Dendritic cell treated with granulocyte-macrophage colony-stimulating factor and Interleukin-4, amounts not matched to agents 40 ng/mL and 50 ng/mL, for 4 days (primary cell): ENCODE measurements around the gene CST8.

Source experiments
- H3K27ac Mint-ChIP-seq: one replicate; pipeline ENCODE4 v1.8.0; 2022; ENCODE audit warnings: mild to moderate bottlenecking, mixed read lengths
- H3K27me3 Mint-ChIP-seq: one replicate; pipeline ENCODE4 v1.8.0; 2022; ENCODE audit warnings: mild to moderate bottlenecking, mixed read lengths
- H3K36me3 Mint-ChIP-seq: one replicate; pipeline ENCODE4 v1.8.0; 2022; ENCODE audit warnings: low read depth, mixed read lengths
- H3K4me1 Mint-ChIP-seq: one replicate; pipeline ENCODE4 v1.8.0; 2022; ENCODE audit warnings: low read depth, mixed read lengths
- H3K4me3 Mint-ChIP-seq: one replicate; pipeline ENCODE4 v1.8.0; 2022; ENCODE audit warnings: mild to moderate bottlenecking, moderate library complexity, mixed read lengths
- H3K9me3 Mint-ChIP-seq: one replicate; pipeline ENCODE4 v1.8.0; 2022; ENCODE audit warnings: mixed read lengths
- intact Hi-C: fragments of 100-400 bp; cut with micrococcal nuclease; formaldehyde crosslinking; loops from one replicate; pipeline ENCODE4 v1.15.0; 2022

The CST8 gene

DNA sequence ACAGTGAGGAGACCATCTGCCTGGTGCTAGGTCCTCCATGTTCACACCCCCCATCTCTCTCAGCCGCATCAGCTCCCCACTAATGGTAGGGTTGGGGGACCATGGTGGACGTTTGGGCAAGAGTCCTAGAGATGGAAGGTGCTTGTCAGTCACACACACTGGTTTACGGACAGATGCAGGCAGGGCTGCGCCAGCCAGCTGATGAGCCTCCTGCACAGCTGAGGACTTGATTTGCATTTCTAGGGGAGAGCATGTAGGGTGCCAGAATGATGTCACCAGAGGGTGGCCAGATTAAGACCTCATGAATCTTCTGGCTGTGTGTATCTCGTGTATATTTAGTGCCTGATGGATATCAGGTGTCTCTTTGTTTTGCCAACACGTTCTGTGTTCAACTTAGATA, 28.6 kb downstream of the CST8 start:
- H3K4me3 Mint-ChIP-seq: no peak overlapping the region
- H3K27ac Mint-ChIP-seq: no peak overlapping the region
- H3K27me3 Mint-ChIP-seq: peaks cover 3% of the 10 kb centered on the region
- no peaks in the 10 kb centered on the region for H3K36me3 Mint-ChIP-seq
- intact Hi-C loops: no loop called here
- no peaks in the 10 kb centered on the region for H3K9me3 Mint-ChIP-seq
- H3K4me1 Mint-ChIP-seq: no peaks in the 10 kb centered on the region

DNA sequence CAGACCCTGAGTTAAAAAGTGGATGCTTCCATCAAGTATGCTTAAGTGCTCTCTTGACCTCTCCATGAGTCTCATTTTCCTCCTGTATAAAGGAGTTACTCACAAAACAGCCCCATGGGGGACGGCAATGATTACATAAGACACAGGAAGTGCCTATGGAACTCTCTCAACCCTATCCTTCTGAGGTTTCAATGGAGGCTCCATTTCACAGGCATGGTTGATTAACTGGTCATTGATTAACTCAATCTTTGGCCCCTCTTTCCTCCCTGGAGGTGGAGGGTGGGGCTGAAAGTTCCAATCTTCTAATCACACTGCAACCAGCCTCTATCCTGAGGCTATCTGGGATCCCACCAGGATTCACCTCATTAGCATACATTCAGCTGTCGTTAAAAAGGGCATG, 29.3 kb downstream of the CST8 start:
- intact Hi-C loops: no loop called here
- Mint-ChIP-seq H3K27ac (no peak overlapping the region), H3K4me1 (no peaks in the 10 kb centered on the region), H3K36me3 (no peaks in the 10 kb centered on the region), H3K4me3 (no peak overlapping the region), H3K9me3 (no peaks in the 10 kb centered on the region), H3K27me3 (peaks cover 3% of the 10 kb centered on the region)

DNA sequence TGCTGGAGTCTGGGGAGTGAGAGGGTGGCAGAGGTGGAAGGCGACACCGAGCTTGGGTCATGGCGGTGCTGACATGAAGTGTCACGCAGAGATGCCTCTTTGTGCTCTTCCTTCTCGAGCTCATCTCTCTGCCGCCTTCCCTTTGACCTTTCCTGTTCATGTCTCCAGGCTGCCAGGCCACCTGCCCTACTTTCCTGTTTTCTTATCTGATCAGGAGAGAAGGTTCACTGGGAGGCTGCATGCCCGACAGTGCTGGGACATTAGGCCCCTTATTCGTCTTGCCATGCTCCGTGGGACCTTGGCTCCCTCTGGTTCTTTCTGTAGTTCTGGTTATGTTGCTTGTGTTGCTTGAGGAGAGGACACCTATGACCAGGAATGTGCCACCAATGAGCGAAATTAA, 33.2 kb downstream of the CST8 start:
- H3K36me3 Mint-ChIP-seq: no peaks in the 10 kb centered on the region
- intact Hi-C loops: no loop called here
- peaks cover 13% of the 10 kb centered on the region for H3K9me3 Mint-ChIP-seq
- no peak overlapping the region for H3K27ac Mint-ChIP-seq
- H3K4me3 Mint-ChIP-seq: no peak overlapping the region
- no peaks in the 10 kb centered on the region for H3K4me1 Mint-ChIP-seq
- H3K27me3 Mint-ChIP-seq: peaks cover 6% of the 10 kb centered on the region

GRCh38 chr20:23526850-23527249, 35.9 kb downstream of the CST8 start:
- no peak overlapping the region for H3K27ac Mint-ChIP-seq
- H3K9me3 Mint-ChIP-seq: peaks cover 17% of the 10 kb centered on the region
- H3K4me3 Mint-ChIP-seq: no peak overlapping the region
- H3K4me1 Mint-ChIP-seq: peaks cover 8% of the 10 kb centered on the region
- peaks cover 3% of the 10 kb centered on the region for H3K27me3 Mint-ChIP-seq
- intact Hi-C loops: no loop called here
- no peaks in the 10 kb centered on the region for H3K36me3 Mint-ChIP-seq

GRCh38 chr20:23528867-23529431, 38.0 kb downstream of the CST8 start:
- peaks cover 17% of the 10 kb centered on the region for H3K9me3 Mint-ChIP-seq
- H3K4me1 Mint-ChIP-seq: peaks cover 8% of the 10 kb centered on the region
- H3K36me3 Mint-ChIP-seq: no peaks in the 10 kb centered on the region
- H3K4me3 Mint-ChIP-seq: no peak overlapping the region
- intact Hi-C loops: no loop called here
- H3K27ac Mint-ChIP-seq: no peak overlapping the region
- peaks cover 6% of the 10 kb centered on the region for H3K27me3 Mint-ChIP-seq

GRCh38 chr20:23530937-23531567, 40.1 kb downstream of the CST8 start:
- H3K27me3 Mint-ChIP-seq: peaks cover 6% of the 10 kb centered on the region
- intact Hi-C loops: no loop called here
- peaks cover 8% of the 10 kb centered on the region for H3K4me1 Mint-ChIP-seq
- no peaks in the 10 kb centered on the region for H3K36me3 Mint-ChIP-seq
- H3K27ac Mint-ChIP-seq: no peak overlapping the region
- no peak overlapping the region for H3K4me3 Mint-ChIP-seq
- peaks cover 17% of the 10 kb centered on the region for H3K9me3 Mint-ChIP-seq

DNA sequence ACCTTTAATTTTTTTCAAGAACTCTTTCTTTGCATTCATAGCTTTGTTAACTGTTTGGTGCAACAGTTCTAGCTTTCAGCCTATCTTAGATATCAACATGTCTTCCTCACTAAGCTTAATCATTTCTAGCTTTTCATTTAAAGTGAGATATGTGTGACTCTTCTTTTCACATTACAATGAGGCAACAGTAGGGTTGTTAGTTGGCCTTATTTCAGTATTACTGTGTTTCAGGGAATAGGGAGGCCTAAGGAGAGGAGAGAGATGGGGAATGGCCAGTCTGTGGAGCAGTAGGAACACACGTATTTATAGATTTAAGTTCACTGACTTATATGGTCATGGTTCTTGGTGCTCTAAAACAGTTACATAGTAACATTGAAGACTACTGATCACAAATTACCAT, 41.6 kb downstream of the CST8 start:
- Mint-ChIP-seq H3K9me3 (peaks cover 17% of the 10 kb centered on the region), H3K27me3 (peaks cover 5% of the 10 kb centered on the region), H3K4me3 (no peak overlapping the region), H3K4me1 (peaks cover 19% of the 10 kb centered on the region), H3K27ac (no peak overlapping the region), H3K36me3 (no peaks in the 10 kb centered on the region)
- intact Hi-C loops: no loop called here

GRCh38 chr20:23533161-23533560, 42.2 kb downstream of the CST8 start:
- peaks cover 14% of the 10 kb centered on the region for H3K9me3 Mint-ChIP-seq
- peaks cover 5% of the 10 kb centered on the region for H3K27me3 Mint-ChIP-seq
- no peak overlapping the region for H3K27ac Mint-ChIP-seq
- intact Hi-C loops: no loop called here
- peaks cover 19% of the 10 kb centered on the region for H3K4me1 Mint-ChIP-seq
- H3K36me3 Mint-ChIP-seq: no peaks in the 10 kb centered on the region
- no peak overlapping the region for H3K4me3 Mint-ChIP-seq

GRCh38 chr20:23534801-23535593, 44.1 kb downstream of the CST8 start:
- H3K27me3 Mint-ChIP-seq: peaks cover 10% of the 10 kb centered on the region
- H3K4me1 Mint-ChIP-seq: peaks cover 19% of the 10 kb centered on the region
- intact Hi-C loops: no loop called here
- no peaks in the 10 kb centered on the region for H3K9me3 Mint-ChIP-seq
- no peaks in the 10 kb centered on the region for H3K36me3 Mint-ChIP-seq
- no peak overlapping the region for H3K4me3 Mint-ChIP-seq
- peak overlapping the region; percentile 45 for H3K27ac Mint-ChIP-seq

GRCh38 chr20:23536328-23536974, 45.5 kb downstream of the CST8 start:
- Mint-ChIP-seq H3K27me3 (peaks cover 10% of the 10 kb centered on the region), H3K9me3 (no peaks in the 10 kb centered on the region), H3K27ac (no peak overlapping the region), H3K4me1 (peaks cover 22% of the 10 kb centered on the region), H3K36me3 (no peaks in the 10 kb centered on the region), H3K4me3 (no peak overlapping the region)
- intact Hi-C loops: no loop called here

- Mint-ChIP-seq H3K27me3 (peaks cover 10% of the 10 kb centered on the region), H3K9me3 (no peaks in the 10 kb centered on the region), H3K27ac (no peak overlapping the region), H3K4me3 (no peak overlapping the region), H3K4me1 (peaks cover 25% of the 10 kb centered on the region), H3K36me3 (no peaks in the 10 kb centered on the region)
- intact Hi-C loops: no loop called here
These were observed 46.1 kb downstream of the CST8 start for GRCh38 chr20:23537030-23537429.

DNA sequence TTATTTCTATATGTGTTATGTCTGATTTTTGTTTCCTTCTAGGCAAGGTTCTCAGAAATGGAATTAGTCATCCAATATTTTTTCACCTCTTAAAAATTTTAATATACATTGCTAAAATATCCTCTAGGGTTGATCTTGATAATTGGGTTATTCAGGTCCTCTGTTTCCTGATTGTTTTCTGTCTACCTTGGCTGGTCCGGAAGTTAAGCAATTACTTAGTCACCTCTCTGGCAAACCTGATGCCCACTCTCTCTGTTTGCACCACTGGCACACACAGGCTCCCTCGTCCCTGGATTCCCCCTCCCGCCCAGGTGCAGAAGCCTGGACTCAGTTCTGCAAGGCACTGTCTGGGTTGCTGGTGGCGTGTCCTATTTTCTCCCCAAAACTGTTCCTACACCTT, 49.7 kb downstream of the CST8 start:
- peaks cover 6% of the 10 kb centered on the region for H3K27me3 Mint-ChIP-seq
- intact Hi-C loops: no loop called here
- H3K27ac Mint-ChIP-seq: no peak overlapping the region
- H3K4me3 Mint-ChIP-seq: no peak overlapping the region
- H3K9me3 Mint-ChIP-seq: no peaks in the 10 kb centered on the region
- H3K36me3 Mint-ChIP-seq: no peaks in the 10 kb centered on the region
- peaks cover 28% of the 10 kb centered on the region for H3K4me1 Mint-ChIP-seq

GRCh38 chr20:23541330-23541729, 50.4 kb downstream of the CST8 start:
- Mint-ChIP-seq H3K4me3 (no peak overlapping the region), H3K9me3 (no peaks in the 10 kb centered on the region), H3K4me1 (peaks cover 28% of the 10 kb centered on the region), H3K36me3 (no peaks in the 10 kb centered on the region), H3K27ac (no peak overlapping the region), H3K27me3 (peaks cover 6% of the 10 kb centered on the region)
- intact Hi-C loops: no loop called here

DNA sequence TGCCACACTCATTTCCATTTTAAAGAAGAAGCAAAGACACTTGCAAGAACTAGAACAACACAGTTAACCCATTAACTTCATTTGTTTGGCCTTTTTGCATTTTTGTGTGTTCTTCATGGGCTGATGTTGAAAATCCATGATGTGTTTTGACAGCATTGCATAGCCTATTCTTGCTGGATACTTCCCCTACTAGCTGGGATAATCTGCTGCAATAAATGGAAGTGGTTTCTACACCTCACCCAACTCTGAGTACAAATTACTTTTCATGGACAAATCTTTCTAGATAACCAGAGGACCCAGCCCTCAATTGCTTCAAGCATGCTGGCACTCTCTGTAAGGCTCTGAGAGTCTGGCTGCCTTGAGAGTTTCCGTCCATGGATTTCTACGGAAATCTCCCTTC, 50.9 kb downstream of the CST8 start:
- Mint-ChIP-seq H3K9me3 (no peaks in the 10 kb centered on the region), H3K4me1 (peaks cover 24% of the 10 kb centered on the region), H3K36me3 (no peaks in the 10 kb centered on the region), H3K4me3 (no peak overlapping the region), H3K27ac (no peak overlapping the region), H3K27me3 (peaks cover 6% of the 10 kb centered on the region)
- intact Hi-C loops: no loop called here
